ENCODE measurements around the gene NCKAP1. TPM values are rescaled to one million over a fixed set of nuclear protein-coding genes. Genes with fewer than 3 reads are reported as not detected.

Gene NCKAP1
- polyA plus RNA-seq, 1 of the 3 experiments (the other 2 are of a cell fraction), result 64.0 TPM

- 95% methylated on average over 4 of the region's 4 CpGs for WGBS (ENCODE audit: low lambda C conversion rate)
- CTCF ChIA-PET, result interaction anchor here (0.9 to 1.5 kb wide), 2 partner anchors 38 to 48 kb away, joined by 3 to 5 read pairs; no protein-coding TSS in a partner anchor
Measured at GRCh38 chr2:183031911-183032794, 6.1 kb downstream of the NCKAP1 start.

GRCh38 chr2:183029219-183029618, 9.0 kb downstream of the NCKAP1 start:
- WGBS (ENCODE audit: low lambda C conversion rate), result 98% methylated on average over 2 of the region's 2 CpGs
- Histone ChIP-seq H3K79me2 (ENCODE audit: insufficient read depth) (peaks cover 100% of the 10 kb centered on the region), H2AFZ (ENCODE audit: low read depth) (no peak overlapping the region), H3K4me2 (no peak overlapping the region), H4K20me1 (ENCODE audit: insufficient read depth) (peaks cover 98% of the 10 kb centered on the region), H3K27me3 (ENCODE audit: insufficient read depth) (no peaks in the 10 kb centered on the region), H3K27ac (ENCODE audit: low read depth in 2 of 2, low read length in 1 of 2) (no peak overlapping the region), H3K36me3 (replicated peaks in 1 of 2; ENCODE audit: control insufficient read depth in 1 of 2, insufficient read depth in 2 of 2, low read length in 1 of 2) (no peaks in the 10 kb centered on the region), H3K9me2 (no peaks in the 10 kb centered on the region), H3K4me3 (ENCODE audit: low read depth in 2 of 2, low read length in 1 of 2) (no peak overlapping the region), H3K4me1 (ENCODE audit: control insufficient read depth in 1 of 2, insufficient read depth in 2 of 2, low read depth in 1 of 2, low read length in 1 of 2) (peaks cover 12 to 27% of the 10 kb centered on the region in 2 experiments; a peak in 3 of 4 replicates), H3K9me3 (no peaks in the 10 kb centered on the region), H3K9ac (no peak overlapping the region), H3F3A (replicated peaks; ENCODE audit: insufficient read depth) (peaks cover 3% of the 10 kb centered on the region)
- CTCF ChIA-PET, result interaction anchor here (0.9 kb wide), 1 partner anchor 16 kb away, joined by 4 read pairs; no protein-coding TSS in a partner anchor
- DNase-seq, result no peak
- POLR2A ChIA-PET, result no interaction called here
- TF ChIP-seq MAX (IDR thresholded peaks at IDR 0.05; ENCODE audit: low read depth) (no peak), RAD21 (IDR thresholded peaks at IDR 0.05; ENCODE audit: low read length) (no peak), TCF12 (IDR thresholded peaks at IDR 0.05) (no peak), MEF2A (IDR thresholded peaks at IDR 0.05; ENCODE audit: borderline replicate concordance, low read depth) (no peak), RXRA (IDR thresholded peaks at IDR 0.05; ENCODE audit: borderline replicate concordance, low read depth) (no peak), RFX5 (IDR thresholded peaks at IDR 0.05; ENCODE audit: low read length) (no peak), EZH2phosphoT487 (IDR thresholded peaks at IDR 0.05; ENCODE audit: borderline replicate concordance, low read depth) (no peak), FOXM1 (IDR thresholded peaks at IDR 0.05; ENCODE audit: low read depth) (no peak), ZBTB33 (IDR thresholded peaks at IDR 0.05; ENCODE audit: borderline replicate concordance, low read depth) (no peak), YY1 (IDR thresholded peaks at IDR 0.05; ENCODE audit: low read depth) (no peak), GABPA (IDR thresholded peaks at IDR 0.05; ENCODE audit: low read depth) (no peak), EP300 (IDR thresholded peaks at IDR 0.05; ENCODE audit: borderline replicate concordance in 1 of 2, low read depth in 1 of 2, low read length in 1 of 2) (no peak), FOXJ3 (CRISPR knock-in tag; IDR thresholded peaks at IDR 0.05) (no peak)

More at GRCh38 chr2:183031911-183032794, 6.1 kb downstream of the NCKAP1 start:
- DNase-seq, result no peak
- no peak overlapping the region for H3K27ac ChIP-seq (ENCODE audit: low read depth in 2 of 2, low read length in 1 of 2)
- no peak overlapping the region for H3K9ac ChIP-seq
- H3K4me3 ChIP-seq (ENCODE audit: low read depth in 2 of 2, low read length in 1 of 2), result no peak overlapping the region
- H4K20me1 ChIP-seq (ENCODE audit: insufficient read depth), result peaks cover 98% of the 10 kb centered on the region
- no peaks in the 10 kb centered on the region for H3K36me3 ChIP-seq (replicated peaks in 1 of 2; ENCODE audit: control insufficient read depth in 1 of 2, insufficient read depth in 2 of 2, low read length in 1 of 2)
- H3K4me1 ChIP-seq (ENCODE audit: control insufficient read depth in 1 of 2, insufficient read depth in 2 of 2, low read depth in 1 of 2, low read length in 1 of 2), result peaks cover 20 to 41% of the 10 kb centered on the region in 2 experiments; a peak in 3 of 4 replicates
- no peak overlapping the region for H2AFZ ChIP-seq (ENCODE audit: low read depth)
- H3K79me2 ChIP-seq (ENCODE audit: insufficient read depth), result peaks cover 100% of the 10 kb centered on the region
- H3K27me3 ChIP-seq (ENCODE audit: insufficient read depth), result no peaks in the 10 kb centered on the region
- no peak overlapping the region for H3K4me2 ChIP-seq
- H3K9me3 ChIP-seq, result no peaks in the 10 kb centered on the region
- no peaks in the 10 kb centered on the region for H3K9me2 ChIP-seq
- H3F3A ChIP-seq (replicated peaks; ENCODE audit: insufficient read depth), result peaks cover 9% of the 10 kb centered on the region
- TF ChIP-seq NFIC (IDR thresholded peaks at IDR 0.05; ENCODE audit: borderline replicate concordance), result no peak
- TF ChIP-seq EZH2phosphoT487 (IDR thresholded peaks at IDR 0.05; ENCODE audit: borderline replicate concordance, low read depth), result no peak
- TF ChIP-seq MXI1 (IDR thresholded peaks at IDR 0.05; ENCODE audit: low read depth, low read length), result no peak
- TF ChIP-seq TAF1 (IDR thresholded peaks at IDR 0.05; ENCODE audit: borderline replicate concordance, low read depth, low read length), result no peak
- TF ChIP-seq FOSL2 (IDR thresholded peaks at IDR 0.05; ENCODE audit: borderline replicate concordance, low read depth), result no peak
- TF ChIP-seq RCOR1 (IDR thresholded peaks at IDR 0.05; ENCODE audit: low read length), result no peak
- TF ChIP-seq EP300 (IDR thresholded peaks at IDR 0.05; ENCODE audit: borderline replicate concordance in 1 of 2, low read depth in 1 of 2, low read length in 1 of 2), result no peak
- no peak for TF ChIP-seq RXRA (IDR thresholded peaks at IDR 0.05; ENCODE audit: borderline replicate concordance, low read depth)
- no peak for TF ChIP-seq SIN3A (IDR thresholded peaks at IDR 0.05; ENCODE audit: borderline replicate concordance, low read depth, low read length)
- TF ChIP-seq TEAD4 (IDR thresholded peaks at IDR 0.05; ENCODE audit: borderline replicate concordance, insufficient read depth), result no peak
- TF ChIP-seq ELF1 (IDR thresholded peaks at IDR 0.05), result no peak
- TF ChIP-seq FOXM1 (IDR thresholded peaks at IDR 0.05; ENCODE audit: low read depth), result no peak
- no peak for TF ChIP-seq POLR2AphosphoS5 (IDR thresholded peaks at IDR 0.05; ENCODE audit: low read depth, low read length)
- TF ChIP-seq TCF12 (IDR thresholded peaks at IDR 0.05), result no peak
- TF ChIP-seq IRF3 (IDR thresholded peaks at IDR 0.05; ENCODE audit: low read depth, low read length), result no peak
- no peak for TF ChIP-seq SMC3 (IDR thresholded peaks at IDR 0.05; ENCODE audit: low read depth, low read length)
- TF ChIP-seq USF2 (IDR thresholded peaks at IDR 0.05; ENCODE audit: borderline replicate concordance, low read depth, low read length), result no peak
- POLR2A ChIA-PET, result no interaction called here

Data from SK-N-SH (cell line).